ENCODE results near the gene ADGRG4. TPM values are rescaled to one million over a fixed set of nuclear protein-coding genes. Genes with fewer than 3 reads are reported as not detected.

ADGRG4 gene
- total RNA-seq, 1 experiment from 2014 or later = not detected

- in situ Hi-C loops (cut with HindIII; ENCODE audit: low pct_unique_long_range_greater_than_20kb, low sequenced_read_pairs) = no loop called here
- no peak overlapping the region for H3K27ac ChIP-seq (ENCODE audit: low read length)
- BruUV-seq (replicated peaks) = no TSS peak
- no peaks in the 10 kb centered on the region for H3K27me3 ChIP-seq (ENCODE audit: control insufficient read depth, insufficient read depth, low read length)
- no peak overlapping the region for H3K4me3 ChIP-seq (ENCODE audit: low read depth in 2 of 2, low read length in 2 of 2)
- no peak for ATAC-seq
- no peaks in the 10 kb centered on the region for H3K4me1 ChIP-seq (ENCODE audit: control insufficient read depth, insufficient read depth, low read length)
- TF ChIP-seq CTCF (IDR thresholded peaks at IDR 0.05) (no peak), TCF7L2 (IDR thresholded peaks at IDR 0.05; ENCODE audit: low read depth, low read length) (no peak), SIN3A (IDR thresholded peaks at IDR 0.05; ENCODE audit: borderline replicate concordance, insufficient read depth, low read depth, low read length) (no peak), POLR2AphosphoS5 (IDR thresholded peaks at IDR 0.05; ENCODE audit: low read depth, low read length) (no peak)
- TF ChIP-seq, protein P1, sequence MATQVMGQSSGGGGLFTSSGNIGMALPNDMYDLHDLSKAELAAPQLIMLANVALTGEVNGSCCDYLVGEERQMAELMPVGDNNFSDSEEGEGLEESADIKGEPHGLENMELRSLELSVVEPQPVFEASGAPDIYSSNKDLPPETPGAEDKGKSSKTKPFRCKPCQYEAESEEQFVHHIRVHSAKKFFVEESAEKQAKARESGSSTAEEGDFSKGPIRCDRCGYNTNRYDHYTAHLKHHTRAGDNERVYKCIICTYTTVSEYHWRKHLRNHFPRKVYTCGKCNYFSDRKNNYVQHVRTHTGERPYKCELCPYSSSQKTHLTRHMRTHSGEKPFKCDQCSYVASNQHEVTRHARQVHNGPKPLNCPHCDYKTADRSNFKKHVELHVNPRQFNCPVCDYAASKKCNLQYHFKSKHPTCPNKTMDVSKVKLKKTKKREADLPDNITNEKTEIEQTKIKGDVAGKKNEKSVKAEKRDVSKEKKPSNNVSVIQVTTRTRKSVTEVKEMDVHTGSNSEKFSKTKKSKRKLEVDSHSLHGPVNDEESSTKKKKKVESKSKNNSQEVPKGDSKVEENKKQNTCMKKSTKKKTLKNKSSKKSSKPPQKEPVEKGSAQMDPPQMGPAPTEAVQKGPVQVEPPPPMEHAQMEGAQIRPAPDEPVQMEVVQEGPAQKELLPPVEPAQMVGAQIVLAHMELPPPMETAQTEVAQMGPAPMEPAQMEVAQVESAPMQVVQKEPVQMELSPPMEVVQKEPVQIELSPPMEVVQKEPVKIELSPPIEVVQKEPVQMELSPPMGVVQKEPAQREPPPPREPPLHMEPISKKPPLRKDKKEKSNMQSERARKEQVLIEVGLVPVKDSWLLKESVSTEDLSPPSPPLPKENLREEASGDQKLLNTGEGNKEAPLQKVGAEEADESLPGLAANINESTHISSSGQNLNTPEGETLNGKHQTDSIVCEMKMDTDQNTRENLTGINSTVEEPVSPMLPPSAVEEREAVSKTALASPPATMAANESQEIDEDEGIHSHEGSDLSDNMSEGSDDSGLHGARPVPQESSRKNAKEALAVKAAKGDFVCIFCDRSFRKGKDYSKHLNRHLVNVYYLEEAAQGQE (IDR thresholded peaks at IDR 0.05; ENCODE audit: insufficient read depth in 1 of 2, low read depth in 2 of 2, low read length in 1 of 2) = no peak
- ChIA-PET POLR2A (no interaction called here), CTCF (no interaction called here)
- intact Hi-C loops (cut with micrococcal nuclease; ENCODE audit: unreplicated experiment) = no loop called here
- no peaks in the 10 kb centered on the region for H3K36me3 ChIP-seq (ENCODE audit: control insufficient read depth, insufficient read depth, low read length)
- no peaks in the 10 kb centered on the region for H3K9me3 ChIP-seq (ENCODE audit: control insufficient read depth, insufficient read depth, low read depth, low read length)
- no peak for DNase-seq (ENCODE audit: low read depth, low spot score)
Measured at GRCh38 chrX:136322064-136322463, 21.3 kb downstream of the ADGRG4 start.

- no peaks in the 10 kb centered on the region for H3K27me3 ChIP-seq (ENCODE audit: control insufficient read depth, insufficient read depth, low read length)
- no peaks in the 10 kb centered on the region for H3K4me1 ChIP-seq (ENCODE audit: control insufficient read depth, insufficient read depth, low read length)
- no peak overlapping the region for H3K27ac ChIP-seq (ENCODE audit: low read length)
- in situ Hi-C loops (cut with HindIII; ENCODE audit: low pct_unique_long_range_greater_than_20kb, low sequenced_read_pairs) = no loop called here
- H3K4me3 ChIP-seq (ENCODE audit: low read depth in 2 of 2, low read length in 2 of 2) = no peak overlapping the region
- no peaks in the 10 kb centered on the region for H3K9me3 ChIP-seq (ENCODE audit: control insufficient read depth, insufficient read depth, low read depth, low read length)
- H3K36me3 ChIP-seq (ENCODE audit: control insufficient read depth, insufficient read depth, low read length) = no peaks in the 10 kb centered on the region
- no peak for DNase-seq (ENCODE audit: low read depth, low spot score)
- TF ChIP-seq POLR2AphosphoS5 (IDR thresholded peaks at IDR 0.05; ENCODE audit: low read depth, low read length) = no peak
- TF ChIP-seq, protein P1 (IDR thresholded peaks at IDR 0.05; ENCODE audit: insufficient read depth in 1 of 2, low read depth in 2 of 2, low read length in 1 of 2) = no peak
- no peak for TF ChIP-seq TCF7L2 (IDR thresholded peaks at IDR 0.05; ENCODE audit: low read depth, low read length)
- TF ChIP-seq CTCF (IDR thresholded peaks at IDR 0.05) = no peak
- no peak for TF ChIP-seq SIN3A (IDR thresholded peaks at IDR 0.05; ENCODE audit: borderline replicate concordance, insufficient read depth, low read depth, low read length)
- CTCF ChIA-PET = interaction anchor here (0.7 kb wide), 1 partner anchor 72 kb away, joined by 7 read pairs; no protein-coding TSS in a partner anchor
- POLR2A ChIA-PET = no interaction called here
- ATAC-seq = no peak
- intact Hi-C loops (cut with micrococcal nuclease; ENCODE audit: unreplicated experiment) = no loop called here
- BruUV-seq (replicated peaks) = no TSS peak
Measured at GRCh38 chrX:136325377-136325776, 24.6 kb downstream of the ADGRG4 start.
